Coronary artery (tissue), 2 donors: ENCODE data around the gene SLC39A2.
A peak's percentile ranks its signal among the peaks of the same experiment; 100 is the strongest.

Experiments used
- DNase-seq: peaks from one replicate; pipeline ENCODE4 v3.0.0-alpha.2; 2017; ENCODE audit warnings: low spot score
- H3K27ac ChIP-seq, 2 donors: fragments of 200-600 bp; sonication (generic); one replicate each; pipeline ENCODE4 v1.5.1; 2016 to 2019
- H3K4me3 ChIP-seq: fragments of 200-600 bp; sonication (generic); 2 replicates; pipeline ENCODE4 v1.5.1; 2016; ENCODE audit warnings: mild to moderate bottlenecking, moderate library complexity
- CTCF ChIP-seq: fragments of 200-600 bp; sonication (generic); IDR thresholded peaks from one replicate; pipeline ENCODE4 v1.5.1; 2019; ENCODE audit warnings: antibody characterized with exemption

The SLC39A2 gene

DNA sequence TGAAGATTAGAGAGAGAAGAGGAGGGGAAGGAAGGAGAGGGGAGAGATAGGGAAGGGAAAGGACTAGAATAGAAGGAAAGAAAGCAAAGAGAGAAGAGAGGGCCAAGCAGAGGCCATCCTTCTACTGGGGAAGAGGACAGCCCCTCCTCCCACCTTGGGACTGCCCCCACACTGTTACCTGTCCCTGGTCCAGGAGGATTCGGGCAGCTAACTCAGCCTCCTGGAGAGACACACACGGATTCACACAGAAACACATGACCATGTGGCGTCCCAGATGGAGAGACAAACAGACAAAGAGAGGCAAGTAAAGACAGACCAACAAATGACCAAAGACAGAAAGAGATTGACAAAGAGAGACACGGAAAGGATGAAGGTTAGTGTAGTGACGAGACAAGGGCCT lies 23.6 kb downstream of the SLC39A2 start:
- Histone ChIP-seq H3K4me3 (peak overlapping the region; percentile 88), H3K27ac (peak overlapping the region in 1 of 2 donors; percentile 94)
- peak; percentile 45 for DNase-seq
- no peak for TF ChIP-seq CTCF

DNA sequence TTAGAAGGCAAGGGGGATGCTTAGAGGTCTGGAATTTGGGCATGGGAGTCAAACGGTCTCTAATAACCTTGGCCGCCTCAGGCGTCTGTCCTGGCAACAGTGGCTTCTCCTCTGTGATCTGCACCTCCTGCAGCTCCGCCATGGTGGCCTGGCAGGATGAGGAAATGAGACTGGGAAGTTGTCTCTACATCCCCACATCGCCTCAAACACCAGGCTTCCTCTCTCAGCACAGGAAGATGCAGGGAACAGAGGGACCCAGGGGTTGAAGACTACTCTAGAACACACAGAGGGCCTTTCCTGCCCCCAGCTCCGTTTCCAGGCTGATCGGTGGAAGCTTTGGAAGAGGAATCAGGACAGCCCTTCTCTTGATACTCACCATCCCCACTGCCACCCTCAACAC lies 24.1 kb downstream of the SLC39A2 start:
- peak overlapping the region; percentile 88 for H3K4me3 ChIP-seq
- peak; percentile 56 for DNase-seq
- H3K27ac ChIP-seq, result peak overlapping the region; percentile 94
- no peak for TF ChIP-seq CTCF

DNA sequence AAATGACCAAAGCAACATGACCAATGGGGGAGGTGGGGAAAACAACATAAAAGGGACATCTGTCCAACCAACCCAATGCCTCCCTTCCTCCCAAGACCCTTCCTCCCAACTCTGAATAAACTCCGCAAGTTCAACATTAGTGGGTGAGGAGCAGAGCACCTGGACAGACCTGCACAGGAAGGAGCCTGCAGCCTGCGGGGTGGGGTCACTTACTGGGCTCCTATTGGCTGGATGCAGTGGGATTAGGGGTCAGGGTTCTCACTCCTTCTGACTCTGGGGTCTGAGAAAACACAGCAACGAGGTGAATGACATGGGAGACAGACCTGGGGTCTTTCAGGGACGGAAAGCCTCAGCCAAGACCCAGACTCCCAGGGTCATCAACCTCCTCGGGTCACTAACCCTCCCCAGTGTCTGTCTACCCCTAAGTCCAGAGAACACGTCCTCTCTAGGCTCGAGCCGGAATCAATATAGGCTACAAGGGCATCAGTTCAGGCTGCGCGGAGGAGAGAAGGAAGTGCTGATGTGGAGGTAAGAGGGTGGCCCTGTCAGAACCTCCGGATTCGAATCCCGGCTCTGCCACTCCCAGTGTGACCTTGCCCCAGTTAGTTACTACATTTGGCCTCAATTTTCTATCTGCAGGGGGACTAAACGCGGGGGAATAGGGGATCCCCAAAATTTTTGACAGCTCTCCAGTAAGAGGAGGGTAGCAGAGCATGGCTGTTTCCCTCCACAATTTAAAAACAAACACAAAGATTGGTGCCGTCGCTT lies 24.9 kb downstream of the SLC39A2 start:
- DNase-seq, result peak; percentile 71
- peak overlapping the region; percentile 94 for H3K27ac ChIP-seq
- peak overlapping the region; percentile 88 for H3K4me3 ChIP-seq

DNA sequence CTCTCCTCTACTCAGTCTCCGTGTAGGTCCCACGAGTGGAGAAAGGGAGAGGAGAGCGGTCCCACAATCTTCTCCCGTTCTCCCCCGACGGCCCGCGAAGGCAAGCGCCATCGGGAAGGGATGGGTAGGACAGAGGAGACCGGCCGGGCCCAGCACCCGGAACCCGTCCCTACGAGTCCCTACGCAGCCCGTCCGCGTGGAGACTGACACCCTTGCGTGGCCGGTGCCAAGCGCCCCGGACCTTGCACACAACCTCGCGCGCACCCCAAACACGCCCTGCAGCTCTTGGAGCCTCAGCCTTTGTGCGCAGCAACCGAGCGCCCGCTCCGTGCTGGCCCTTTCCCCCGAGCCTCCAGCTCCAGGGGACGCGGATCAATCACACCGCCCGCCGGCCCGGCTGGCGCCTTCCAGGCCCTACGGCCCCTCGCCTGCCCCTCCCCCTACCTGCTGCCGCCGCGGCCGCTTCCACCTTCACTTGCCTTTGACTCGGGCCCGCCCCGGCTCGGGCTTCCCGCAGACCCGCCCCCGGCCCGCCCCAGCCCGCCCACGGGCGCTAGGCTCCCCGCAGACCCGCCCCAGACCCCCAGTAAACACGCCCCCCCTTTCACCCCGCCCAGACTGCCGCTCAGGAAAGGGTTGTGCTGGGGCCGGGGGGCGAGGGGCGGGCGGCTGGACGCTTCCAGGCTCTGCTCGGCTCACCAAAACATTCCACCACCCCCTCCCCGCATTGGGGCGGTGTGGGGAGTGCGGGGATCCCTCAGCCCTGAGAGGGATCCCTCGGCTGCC lies 25.7 kb downstream of the SLC39A2 start, which contains the start of gene NDRG2:
NDRG2 (minus strand) TSS at position 477 of the 786 bp plus-strand sequence. CDS start 1,746 bp downstream, outside the sequence.
- DNase-seq, result peak; percentile 84

More for the DNA sequence above, 24.9 kb downstream of the SLC39A2 start:
- no peak for TF ChIP-seq CTCF

DNA sequence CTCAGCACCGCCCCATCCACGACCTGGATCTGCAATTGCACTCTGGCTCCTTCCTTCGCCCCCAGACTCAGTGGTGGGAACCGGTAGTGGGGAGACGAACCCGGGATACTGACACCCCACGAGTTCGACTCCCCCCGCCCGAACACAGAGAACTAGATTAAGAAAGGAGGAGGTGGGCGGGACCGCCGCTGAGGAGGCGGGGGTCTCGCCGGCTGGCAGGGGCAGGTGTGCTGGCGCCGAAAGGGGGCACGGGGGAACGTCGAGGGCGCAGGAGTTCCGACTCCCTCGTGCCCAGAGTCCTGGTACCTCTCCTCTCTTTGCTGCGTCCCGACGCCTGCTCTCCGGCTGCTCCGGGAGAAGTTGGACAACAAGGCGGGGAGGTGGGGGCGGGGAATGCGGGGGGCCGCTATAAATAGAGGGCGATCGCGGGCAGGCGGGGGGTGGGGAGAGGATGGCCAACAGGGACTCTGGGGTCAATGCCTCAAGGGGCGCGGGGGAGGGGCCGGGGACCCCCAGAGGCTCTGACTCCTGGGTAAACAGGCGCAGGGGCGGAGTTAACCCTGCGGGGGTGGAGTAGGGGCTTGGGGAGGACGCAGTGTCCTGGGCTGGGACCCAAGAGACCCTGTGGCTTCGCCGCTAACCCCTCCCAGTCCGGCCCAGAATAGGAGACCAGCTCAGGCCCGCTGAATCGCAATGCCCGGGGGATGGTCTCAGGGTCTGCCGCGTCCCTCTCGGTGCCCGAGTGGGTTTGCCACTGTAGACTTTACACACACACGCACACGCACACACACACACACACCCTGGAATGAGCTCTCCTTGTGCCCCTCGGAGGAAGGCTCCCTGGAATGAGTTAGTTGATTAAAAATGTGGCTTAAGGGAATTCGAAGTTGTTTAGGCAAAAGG lies 26.5 kb downstream of the SLC39A2 start:
- Histone ChIP-seq H3K4me3 (peak overlapping the region; percentile 88), H3K27ac (peak overlapping the region; percentile 94)
- no peak for TF ChIP-seq CTCF
- DNase-seq, result peak; percentile 84

More for the DNA sequence above, 25.7 kb downstream of the SLC39A2 start, which contains the start of gene NDRG2:
- peak within 1 kb of the TSS; percentile 88 for H3K4me3 ChIP-seq
- H3K27ac ChIP-seq, result peak within 1 kb of the TSS; percentile 94
- no peak for TF ChIP-seq CTCF

DNA sequence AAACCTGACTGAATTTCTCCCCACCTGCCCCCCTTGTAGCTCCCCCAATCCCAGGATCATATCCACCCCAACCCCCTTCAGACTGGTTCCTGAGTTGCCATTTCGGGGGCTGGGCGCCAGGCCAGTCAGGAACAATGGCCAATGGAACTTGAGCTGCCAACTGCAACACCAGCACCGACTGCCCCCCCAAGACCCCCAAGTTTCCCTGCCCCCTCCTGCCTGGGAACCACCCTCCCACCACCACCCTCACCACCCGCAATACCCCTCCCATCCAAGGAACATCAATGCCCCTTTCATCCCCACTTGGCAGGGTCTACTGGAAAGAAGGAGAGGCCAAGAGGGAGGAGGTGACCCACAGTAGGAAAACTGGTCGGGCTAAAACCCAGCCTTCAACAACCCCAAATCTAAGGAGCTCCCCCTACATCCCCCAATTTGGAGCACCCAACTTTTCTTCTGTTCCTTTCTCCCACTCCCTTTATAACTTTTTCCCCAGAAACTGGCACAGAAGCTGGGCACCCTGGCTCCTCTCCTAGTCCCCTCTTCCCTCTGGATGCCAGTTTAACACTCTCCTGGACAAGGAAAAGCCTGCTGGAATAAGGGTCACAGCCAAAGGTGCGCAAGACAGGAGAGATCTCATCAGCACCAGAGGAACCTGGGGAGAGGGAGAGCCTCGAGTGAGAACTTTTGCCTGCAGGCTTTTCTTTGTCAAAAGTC lies 27.3 kb downstream of the SLC39A2 start:
- DNase-seq, result peak; percentile 74
- no peak for TF ChIP-seq CTCF
- H3K4me3 ChIP-seq, result peak overlapping the region; percentile 88

More for the DNA sequence above, 27.3 kb downstream of the SLC39A2 start:
- H3K27ac ChIP-seq, result peak overlapping the region; percentile 94
